NCI-H2081 treated with DMSO at 0.1 percent for 48 hours (cell line): ENCODE measurements around the gene SULT1A1.

Source experiments
- DNase-seq: peaks from one replicate; lab custom pipeline; 2025; lab: John Stamatoyannopoulos, UW

The SULT1A1 gene

GRCh38 chr16:28558456-28558855 is 51.4 kb downstream of the SULT1A1 start:
- no peak for DNase-seq

- no peak for DNase-seq
Observed at GRCh38 chr16:28556914-28557320, 52.9 kb downstream of the SULT1A1 start.

DNA sequence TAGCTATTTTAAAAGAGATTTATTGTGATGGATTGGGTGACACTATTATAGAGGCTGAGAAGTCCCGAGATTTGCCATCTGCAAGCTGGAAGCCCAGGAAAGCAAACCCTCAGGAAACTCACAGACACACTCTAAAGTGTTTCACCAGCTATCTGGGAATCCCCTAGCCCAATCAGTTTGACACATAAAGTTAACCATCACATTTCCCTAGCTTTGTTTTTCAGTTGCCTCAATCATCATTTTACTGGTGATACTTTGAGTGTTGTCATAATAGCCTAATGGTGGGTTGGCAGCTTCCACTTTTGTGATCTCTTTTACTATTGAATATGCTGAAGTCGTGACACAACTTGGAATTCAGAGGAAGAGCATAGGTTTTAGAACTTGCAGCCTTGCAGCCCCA is 54.3 kb downstream of the SULT1A1 start:
- DNase-seq, result no peak
